ENCODE data around the gene CSPG4. TPM values are rescaled to one million over a fixed set of nuclear protein-coding genes. Genes with fewer than 3 reads are reported as not detected.

The CSPG4 gene
- total and polyA plus RNA-seq, 9 of the 15 experiments (the other 6 are each of a cell fraction or from before 2014, with no cell fraction given), result under 0.01 to 0.07 (median 0.04) TPM; not detected in 5

GRCh38 chr15:75639709-75640482 lies 72.8 kb downstream of the CSPG4 start, which contains the start of gene IMP3 (continued):
- TF ChIP-seq ZNF232 (CRISPR knock-in tag; IDR thresholded peaks at IDR 0.05) (peak; percentile 80), ZNF140 (CRISPR knock-in tag; IDR thresholded peaks at IDR 0.05) (no peak), TBL1XR1 (IDR thresholded peaks at IDR 0.05; ENCODE audit: low read length in 2 of 2) (0 out of 4 replicates have a peak, but pooled peaks of 1 of the 2 experiments have one; percentile 52), ZNF133 (CRISPR knock-in tag; IDR thresholded peaks at IDR 0.05) (no peak), FOXP1 (CRISPR knock-in tag; IDR thresholded peaks at IDR 0.05) (peak; percentile 78; the same call in 1 of the 2 replicates), PML (IDR thresholded peaks at IDR 0.05; ENCODE audit: low read length) (peak; percentile 78; the same call in 1 of the 2 replicates), RFX7 (CRISPR knock-in tag; IDR thresholded peaks at IDR 0.05) (no peak), MCM2 (IDR thresholded peaks at IDR 0.05; ENCODE audit: low read depth) (no peak), ZC3H4 (CRISPR knock-in tag; IDR thresholded peaks at IDR 0.05; ENCODE audit: borderline replicate concordance) (peak; percentile 71; the same call in 1 of the 2 replicates), ELF4 (CRISPR knock-in tag; IDR thresholded peaks at IDR 0.05) (no peak; the same call in 1 of the 2 replicates), CBX3 (IDR thresholded peaks at IDR 0.05; ENCODE audit: borderline replicate concordance in 1 of 2, low read length in 2 of 2) (no peak; a peak in 2 of 3 replicates), KAT7 (CRISPR knock-in tag; IDR thresholded peaks at IDR 0.05; ENCODE audit: borderline replicate concordance) (peak; percentile 89; the same call in 1 of the 2 replicates), ZNF77 (CRISPR knock-in tag; IDR thresholded peaks at IDR 0.05) (no peak), NEUROD1 (IDR thresholded peaks at IDR 0.05; ENCODE audit: borderline replicate concordance, low read depth, low read length, partially characterized antibody) (peak; percentile 87), ATF1 (CRISPR knock-in tag; IDR thresholded peaks at IDR 0.05) (peak; percentile 1; the same call in 1 of the 2 replicates), ATF1 (tag; IDR thresholded peaks at IDR 0.05) (peak; percentile 85), TARDBP (IDR thresholded peaks at IDR 0.05) (peak; percentile 46; the same call in 1 of the 2 replicates), RNF2 (IDR thresholded peaks at IDR 0.05) (peak; percentile 77), ATF2 (CRISPR knock-in tag; IDR thresholded peaks at IDR 0.05) (no peak), MYBL2 (IDR thresholded peaks at IDR 0.05; ENCODE audit: low read depth) (no peak), MYBL2 (CRISPR knock-in tag; IDR thresholded peaks at IDR 0.05; ENCODE audit: borderline replicate concordance) (no peak), THAP12 (CRISPR knock-in tag; IDR thresholded peaks at IDR 0.05) (0 out of 2 replicates have a peak, but pooled peaks have one; percentile 56)
- TF ChIP-seq, protein P1, sequence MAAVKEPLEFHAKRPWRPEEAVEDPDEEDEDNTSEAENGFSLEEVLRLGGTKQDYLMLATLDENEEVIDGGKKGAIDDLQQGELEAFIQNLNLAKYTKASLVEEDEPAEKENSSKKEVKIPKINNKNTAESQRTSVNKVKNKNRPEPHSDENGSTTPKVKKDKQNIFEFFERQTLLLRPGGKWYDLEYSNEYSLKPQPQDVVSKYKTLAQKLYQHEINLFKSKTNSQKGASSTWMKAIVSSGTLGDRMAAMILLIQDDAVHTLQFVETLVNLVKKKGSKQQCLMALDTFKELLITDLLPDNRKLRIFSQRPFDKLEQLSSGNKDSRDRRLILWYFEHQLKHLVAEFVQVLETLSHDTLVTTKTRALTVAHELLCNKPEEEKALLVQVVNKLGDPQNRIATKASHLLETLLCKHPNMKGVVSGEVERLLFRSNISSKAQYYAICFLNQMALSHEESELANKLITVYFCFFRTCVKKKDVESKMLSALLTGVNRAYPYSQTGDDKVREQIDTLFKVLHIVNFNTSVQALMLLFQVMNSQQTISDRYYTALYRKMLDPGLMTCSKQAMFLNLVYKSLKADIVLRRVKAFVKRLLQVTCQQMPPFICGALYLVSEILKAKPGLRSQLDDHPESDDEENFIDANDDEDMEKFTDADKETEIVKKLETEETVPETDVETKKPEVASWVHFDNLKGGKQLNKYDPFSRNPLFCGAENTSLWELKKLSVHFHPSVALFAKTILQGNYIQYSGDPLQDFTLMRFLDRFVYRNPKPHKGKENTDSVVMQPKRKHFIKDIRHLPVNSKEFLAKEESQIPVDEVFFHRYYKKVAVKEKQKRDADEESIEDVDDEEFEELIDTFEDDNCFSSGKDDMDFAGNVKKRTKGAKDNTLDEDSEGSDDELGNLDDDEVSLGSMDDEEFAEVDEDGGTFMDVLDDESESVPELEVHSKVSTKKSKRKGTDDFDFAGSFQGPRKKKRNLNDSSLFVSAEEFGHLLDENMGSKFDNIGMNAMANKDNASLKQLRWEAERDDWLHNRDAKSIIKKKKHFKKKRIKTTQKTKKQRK (IDR thresholded peaks at IDR 0.05; ENCODE audit: borderline replicate concordance, low read depth, low read length), result no peak
